Loucy (cell line): ENCODE measurements around the gene TDRD3.

ENCODE experiments used
- EZH2phosphoT487 ChIP-seq: fragments of 200-600 bp; IDR thresholded peaks from 2 replicates; pipeline ENCODE4 v1.6.1; 2018; ENCODE audit warnings: antibody characterized with exemption, mild to moderate bottlenecking, moderate library complexity, borderline replicate concordance
- TF ChIP-seq, protein P1 (sequence below): fragments of 200-600 bp; sonication (generic); conservative IDR thresholded peaks from 2 replicates; pipeline ENCODE4 v1.5.1; 2014; ENCODE audit warnings: mild to moderate bottlenecking, antibody characterized with exemption, low read length

DNA sequence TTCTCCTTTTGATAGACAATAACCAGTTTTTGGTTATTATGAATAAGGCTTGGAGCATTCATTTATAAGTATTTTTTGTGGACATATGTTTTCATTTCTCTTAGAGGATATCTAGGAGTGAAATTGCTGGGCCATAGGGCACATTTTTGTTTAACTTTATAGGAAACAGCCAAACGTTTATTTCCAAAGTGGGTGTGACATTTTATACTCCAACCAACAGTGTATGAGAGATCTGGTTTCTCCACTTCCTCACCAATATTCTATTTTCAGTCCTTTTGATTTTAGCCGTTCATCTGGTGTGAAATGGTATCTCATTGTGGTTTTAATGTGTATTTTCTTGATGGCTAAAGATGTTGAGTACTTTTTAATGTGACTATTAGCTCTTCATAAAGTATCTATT is 21.9 kb downstream of the TDRD3 start:
- TF ChIP-seq, protein P1, sequence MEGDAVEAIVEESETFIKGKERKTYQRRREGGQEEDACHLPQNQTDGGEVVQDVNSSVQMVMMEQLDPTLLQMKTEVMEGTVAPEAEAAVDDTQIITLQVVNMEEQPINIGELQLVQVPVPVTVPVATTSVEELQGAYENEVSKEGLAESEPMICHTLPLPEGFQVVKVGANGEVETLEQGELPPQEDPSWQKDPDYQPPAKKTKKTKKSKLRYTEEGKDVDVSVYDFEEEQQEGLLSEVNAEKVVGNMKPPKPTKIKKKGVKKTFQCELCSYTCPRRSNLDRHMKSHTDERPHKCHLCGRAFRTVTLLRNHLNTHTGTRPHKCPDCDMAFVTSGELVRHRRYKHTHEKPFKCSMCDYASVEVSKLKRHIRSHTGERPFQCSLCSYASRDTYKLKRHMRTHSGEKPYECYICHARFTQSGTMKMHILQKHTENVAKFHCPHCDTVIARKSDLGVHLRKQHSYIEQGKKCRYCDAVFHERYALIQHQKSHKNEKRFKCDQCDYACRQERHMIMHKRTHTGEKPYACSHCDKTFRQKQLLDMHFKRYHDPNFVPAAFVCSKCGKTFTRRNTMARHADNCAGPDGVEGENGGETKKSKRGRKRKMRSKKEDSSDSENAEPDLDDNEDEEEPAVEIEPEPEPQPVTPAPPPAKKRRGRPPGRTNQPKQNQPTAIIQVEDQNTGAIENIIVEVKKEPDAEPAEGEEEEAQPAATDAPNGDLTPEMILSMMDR, result no peak
- TF ChIP-seq EZH2phosphoT487, result no peak
